ENCODE results near the gene DLX2.

Gene DLX2

DNA sequence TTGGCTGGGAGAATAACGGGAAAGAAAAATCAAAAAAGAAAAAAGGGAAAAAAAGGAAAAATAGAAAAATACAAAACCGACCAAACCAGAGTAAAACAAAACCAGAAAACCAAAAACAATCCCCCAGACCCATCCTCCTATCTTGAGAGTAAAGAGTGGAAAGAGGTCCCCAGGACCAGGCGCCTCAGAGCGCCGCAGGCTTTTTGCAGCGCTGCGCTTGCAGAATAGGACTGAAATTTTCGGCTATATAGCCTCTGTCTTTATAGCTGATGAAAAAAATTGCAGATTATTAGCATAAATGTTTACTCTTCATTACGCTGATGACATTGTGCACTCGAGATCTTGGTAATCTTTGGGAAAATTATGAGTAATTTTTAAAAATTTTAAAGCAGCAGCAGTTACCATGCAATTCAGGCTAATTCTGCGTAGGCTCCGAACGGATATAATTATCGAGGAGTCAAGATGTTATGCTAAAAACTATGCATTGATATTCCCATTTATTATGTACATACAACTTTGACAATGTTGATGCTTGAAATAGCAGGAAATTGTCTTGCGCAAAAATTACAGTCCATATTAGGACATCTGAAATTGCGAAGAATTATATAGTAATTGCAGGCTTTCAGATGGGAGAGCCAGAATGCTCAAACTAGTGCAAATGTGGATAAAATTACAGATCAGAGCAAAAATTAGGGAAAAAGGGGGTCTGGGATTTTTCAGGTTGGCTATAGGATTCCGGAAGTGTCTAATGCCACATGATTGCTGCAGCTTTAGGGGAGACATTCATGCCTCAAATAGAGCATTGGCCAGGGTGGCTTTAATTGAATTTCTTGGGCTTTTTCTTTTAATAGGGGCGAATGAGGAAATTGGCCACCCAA, 9.0 kb downstream of the DLX2 start:
- DNase-seq = no peak

- no peak for DNase-seq
Measured at GRCh38 chr2:172092716-172093415, 9.8 kb downstream of the DLX2 start.

DNA sequence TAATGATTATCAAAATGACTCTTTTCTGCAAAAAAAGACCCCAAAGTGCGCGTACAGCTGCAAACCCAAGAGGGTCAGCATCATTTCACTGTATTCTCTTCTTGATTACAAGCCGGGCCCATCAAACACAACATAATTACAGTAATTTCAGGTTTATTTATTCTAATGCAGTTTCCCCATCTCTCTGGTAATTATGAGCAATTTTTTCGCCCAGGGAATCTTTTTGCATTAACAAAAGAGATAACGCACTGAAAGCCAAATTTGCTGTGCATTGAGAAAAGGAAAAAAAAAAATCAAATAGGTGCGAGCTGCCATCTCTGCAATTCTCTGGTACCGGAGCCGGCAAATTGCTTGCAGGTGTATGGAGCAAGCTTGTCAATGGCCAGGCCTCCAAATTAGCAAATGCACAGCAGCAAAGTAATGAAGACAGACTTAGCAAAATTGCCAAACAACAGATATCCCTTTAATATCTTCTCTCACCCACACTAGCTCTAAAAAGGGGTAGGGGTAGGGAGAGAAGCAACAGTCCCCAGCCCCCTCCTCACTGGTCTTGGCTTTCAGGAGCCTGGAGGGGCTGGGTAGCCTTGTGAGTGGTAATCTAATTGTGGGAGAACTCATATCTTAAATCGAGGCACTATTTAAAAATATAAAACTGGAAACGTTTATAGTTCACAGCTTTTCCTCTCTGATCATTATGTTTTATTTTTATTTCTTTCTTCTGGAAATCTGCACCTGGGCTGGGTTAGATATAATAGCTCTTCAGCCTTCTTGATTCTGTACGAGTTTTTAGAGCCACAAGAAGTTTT, 10.7 kb downstream of the DLX2 start:
- no peak for DNase-seq

DNA sequence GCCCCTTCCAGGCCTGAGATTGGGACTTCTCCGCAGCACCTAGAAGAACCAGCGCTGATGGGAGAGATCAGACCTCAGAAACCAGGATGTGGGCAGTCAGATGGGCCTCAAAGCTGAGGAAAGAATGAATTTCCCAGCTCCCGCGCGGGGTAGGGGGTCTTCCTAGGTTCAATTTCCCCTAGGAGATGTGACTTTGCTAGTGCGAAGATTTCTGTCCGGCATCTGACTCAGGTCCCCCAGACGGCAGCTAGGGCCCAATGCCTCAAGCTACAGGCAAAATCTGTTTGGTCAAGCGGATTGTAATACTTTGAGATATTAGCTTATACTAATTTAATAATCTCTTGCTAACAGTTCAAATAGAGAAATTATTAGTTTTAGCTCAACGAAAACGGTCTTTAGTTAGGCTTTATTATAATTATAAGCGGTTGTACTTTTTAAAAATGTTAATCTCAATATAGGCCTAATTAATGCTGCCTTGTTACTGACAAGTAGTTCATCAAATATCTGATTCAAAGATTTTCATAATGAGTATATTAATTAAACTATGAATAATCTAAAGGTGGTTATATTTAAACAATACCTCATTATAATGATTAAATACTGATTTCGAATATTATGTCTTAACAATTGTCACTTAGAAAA, 11.6 kb downstream of the DLX2 start:
- DNase-seq = no peak

DNA sequence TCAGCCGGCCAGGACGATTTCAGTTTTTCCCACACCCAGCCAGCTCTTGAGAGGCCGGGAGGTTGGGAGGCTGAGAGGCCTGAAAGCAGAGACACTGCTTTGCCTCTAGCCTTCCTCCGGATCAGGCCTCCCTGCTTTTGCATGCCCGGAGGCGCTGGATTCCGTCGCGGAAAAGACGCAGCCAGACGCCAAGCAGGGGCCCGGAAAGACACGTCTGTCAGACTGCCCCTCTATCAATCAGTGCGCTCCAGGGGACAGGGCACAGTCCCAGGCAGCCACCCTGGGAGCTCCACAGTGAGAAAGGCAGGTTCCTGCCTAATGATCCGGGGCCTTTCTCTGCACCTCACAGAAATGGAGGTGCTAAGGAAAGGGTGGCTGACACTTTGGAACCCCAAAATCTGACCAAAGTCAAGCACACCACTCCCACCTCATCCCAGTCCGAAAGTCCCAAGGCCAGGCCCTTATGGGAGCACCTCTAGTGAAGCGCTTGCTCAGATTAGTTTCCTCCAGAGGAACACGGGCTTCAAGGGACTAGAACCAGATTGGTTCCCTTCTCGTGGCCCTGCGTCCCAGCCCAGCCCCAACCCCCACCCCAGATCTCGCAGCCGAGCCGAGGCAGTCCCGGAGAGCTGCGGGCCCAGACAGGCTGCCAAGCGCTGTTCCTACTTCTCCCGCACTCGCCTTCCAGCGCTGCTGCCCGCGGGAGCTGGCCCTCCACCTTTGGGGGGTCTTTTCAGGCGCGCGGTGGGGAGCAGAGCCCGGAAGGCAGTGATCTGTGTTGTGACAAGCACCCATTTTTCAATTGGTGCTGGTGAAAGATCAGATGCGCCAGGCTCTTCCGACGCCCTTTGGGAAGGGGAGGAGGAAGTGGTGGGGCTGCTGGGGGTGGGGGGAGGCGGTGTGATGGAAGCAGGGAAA, 12.4 kb downstream of the DLX2 start:
- DNase-seq = no peak

GRCh38 chr2:172089633-172090032, 13.1 kb downstream of the DLX2 start:
- no peak for DNase-seq

DNA sequence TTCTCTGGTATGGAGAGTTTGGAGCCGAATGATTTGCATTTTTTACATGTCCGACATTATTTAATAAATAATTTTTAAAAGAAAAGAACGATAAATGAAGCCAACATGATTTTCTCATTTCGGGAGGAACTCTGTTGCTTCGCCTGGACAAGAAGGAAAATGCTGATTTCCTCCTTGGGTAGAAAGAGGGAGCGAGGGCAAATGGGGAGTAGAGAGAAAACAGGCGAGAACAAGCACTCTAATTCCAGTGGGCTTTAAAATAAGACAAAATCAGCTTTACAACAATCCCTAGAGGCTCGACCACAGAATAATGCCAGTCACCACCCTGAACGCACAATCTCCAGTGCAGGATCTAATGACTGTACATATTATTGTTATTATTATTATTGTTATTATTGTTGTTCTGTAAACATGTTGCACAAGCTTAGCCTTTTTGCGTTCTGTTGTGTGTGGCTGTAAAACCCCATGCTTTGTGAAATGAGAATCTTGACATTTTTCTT, 13.6 kb downstream of the DLX2 start:
- no peak for DNase-seq

DNA sequence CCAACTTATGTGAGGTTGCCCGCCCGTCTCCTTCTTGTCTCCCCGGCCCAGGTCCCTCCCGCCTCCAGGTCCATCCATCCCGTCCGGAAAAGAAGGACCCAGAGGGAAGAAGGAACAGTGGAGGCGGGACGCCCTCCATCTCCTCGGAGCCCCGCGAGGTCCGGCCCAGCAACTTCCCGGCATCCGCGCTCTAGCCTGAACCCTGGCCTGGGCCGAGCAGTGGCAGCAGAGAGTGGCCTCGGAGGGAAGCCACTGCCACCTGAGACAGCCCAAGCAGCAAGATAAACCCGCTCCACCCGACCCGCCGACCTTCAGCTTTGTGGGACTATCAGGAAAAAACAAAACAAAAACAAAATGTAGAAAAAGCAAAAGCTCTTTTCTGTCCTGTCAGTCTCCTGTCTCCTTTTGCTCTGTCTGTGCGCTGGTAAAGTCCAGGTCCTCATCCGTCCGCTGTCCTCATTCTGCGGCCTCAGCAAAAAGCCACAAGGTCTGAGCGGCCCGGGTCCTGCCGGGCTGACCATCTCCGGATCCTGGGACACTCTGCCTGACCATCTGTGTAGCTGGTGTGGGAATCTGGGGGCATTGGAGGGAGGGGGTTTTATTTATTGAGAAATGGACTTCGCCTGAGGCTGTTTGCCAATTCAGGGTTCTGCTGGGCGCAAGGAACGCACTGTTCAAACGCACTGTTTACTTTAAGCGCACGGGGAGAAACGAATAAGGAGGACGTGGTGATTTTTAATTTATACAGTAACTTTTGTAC, 14.3 kb downstream of the DLX2 start:
- no peak for DNase-seq

- no peak for DNase-seq
Measured at GRCh38 chr2:172087780-172088244, 14.9 kb downstream of the DLX2 start.

GRCh38 chr2:172087207-172087779, 15.4 kb downstream of the DLX2 start:
- DNase-seq = no peak

DNA sequence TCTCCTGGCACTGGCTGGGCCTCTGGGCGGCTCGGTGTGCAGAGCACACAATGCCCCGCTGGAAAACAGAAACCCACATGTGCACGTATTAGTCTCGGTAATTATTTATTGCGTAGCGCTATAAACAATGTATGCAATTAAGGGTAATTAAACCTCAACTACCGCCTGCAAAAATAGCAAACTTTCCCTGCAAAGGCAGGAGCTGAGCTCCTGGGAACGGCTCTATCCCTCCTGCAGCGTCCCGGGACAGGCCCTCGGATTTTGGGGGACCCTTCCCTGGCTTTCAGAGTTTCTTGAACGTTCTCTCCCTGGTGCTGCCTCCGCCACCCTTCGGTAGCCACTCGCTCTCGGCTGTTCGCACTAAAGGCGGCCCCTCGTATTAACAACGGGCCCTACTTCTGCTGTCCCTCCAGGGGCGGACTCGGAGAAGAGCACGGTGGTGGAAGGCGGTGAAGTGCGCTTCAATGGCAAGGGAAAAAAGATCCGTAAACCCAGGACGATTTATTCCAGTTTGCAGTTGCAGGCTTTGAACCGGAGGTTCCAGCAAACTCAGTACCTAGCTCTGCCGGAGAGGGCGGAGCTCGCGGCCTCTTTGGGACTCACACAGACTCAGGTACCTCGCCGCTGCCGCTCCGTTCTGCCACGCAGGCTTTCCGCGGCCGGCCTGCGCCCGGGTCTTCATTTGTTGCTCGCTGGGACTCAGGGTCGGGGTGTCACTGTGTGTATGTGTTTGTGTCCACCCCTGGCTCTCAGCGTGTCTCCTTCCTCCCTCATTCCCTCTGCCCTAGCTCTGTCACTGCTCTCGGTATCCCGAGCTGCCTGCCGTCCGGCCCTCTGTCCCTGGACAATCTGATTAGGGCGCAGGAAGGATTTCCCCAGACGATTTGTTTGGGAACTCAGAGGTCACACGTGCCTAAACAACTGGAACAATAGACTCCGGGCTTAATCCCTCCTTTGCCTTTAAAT, 16.2 kb downstream of the DLX2 start:
- no peak for DNase-seq

GRCh38 chr2:172085460-172086159, 17.1 kb downstream of the DLX2 start, which contains the start of gene DLX1:
Gene DLX1, plus strand, starts transcription at chr2:172085507. Its CDS starts 171 bp downstream, at chr2:172085678.
- no peak for DNase-seq

- DNase-seq = peak; percentile 90
Measured at GRCh38 chr2:172084645-172085459, 17.8 kb downstream of the DLX2 start.

DNA sequence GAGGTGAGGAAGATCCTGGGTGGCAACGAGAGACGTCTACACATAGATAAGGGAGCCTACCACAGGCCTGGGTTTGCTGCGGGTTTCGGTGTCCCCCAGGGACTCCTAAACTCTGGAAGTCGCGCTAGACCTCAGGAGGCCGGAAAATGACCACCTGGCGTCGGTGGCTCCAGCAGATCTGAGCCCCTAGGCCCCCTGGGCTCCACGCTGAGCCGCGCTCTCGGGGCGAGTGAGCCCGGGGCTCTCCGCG, 18.4 kb downstream of the DLX2 start:
- no peak for DNase-seq

GRCh38 chr2:172083628-172084394, 18.9 kb downstream of the DLX2 start:
- no peak for DNase-seq

DNA sequence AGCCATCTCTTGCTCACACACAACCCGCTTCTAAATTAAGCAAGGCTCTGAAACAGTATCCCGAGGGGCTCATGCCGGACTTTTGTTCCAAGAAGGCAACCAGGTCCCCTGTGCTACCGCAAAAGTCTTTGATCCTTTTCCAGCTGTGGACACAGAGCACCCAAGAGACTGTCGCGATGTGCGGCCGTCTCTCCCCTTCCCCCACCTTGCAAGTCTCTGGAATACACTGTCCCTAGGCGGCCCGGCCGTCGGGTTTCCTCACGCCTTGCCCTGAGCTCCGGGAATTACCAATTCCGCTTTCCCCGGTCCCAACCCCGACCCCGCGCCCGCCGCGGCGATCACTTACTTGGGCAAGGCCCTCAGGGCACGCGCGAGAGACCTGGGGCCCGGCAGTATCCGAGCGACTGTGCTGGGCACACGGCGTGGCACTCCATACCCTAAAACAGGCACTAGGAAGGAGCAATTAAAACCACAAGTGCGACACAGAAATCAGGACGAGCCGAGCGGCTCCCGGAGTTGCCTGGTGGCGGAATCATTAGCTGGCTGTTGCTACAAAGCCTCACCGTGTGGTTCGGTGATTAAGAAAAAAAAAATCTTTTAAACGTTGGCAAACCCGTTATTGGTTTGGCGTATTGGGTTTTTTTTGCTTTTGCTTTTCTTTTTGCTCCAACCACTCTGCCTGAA, 19.6 kb downstream of the DLX2 start:
- no peak for DNase-seq
